ENCODE results near the gene PTGR3. TPM values are rescaled to one million over a fixed set of nuclear protein-coding genes. Genes with fewer than 3 reads are reported as not detected.

Gene PTGR3
- total RNA-seq, 1 experiment from 2014 or later, result 31.7 TPM

DNA sequence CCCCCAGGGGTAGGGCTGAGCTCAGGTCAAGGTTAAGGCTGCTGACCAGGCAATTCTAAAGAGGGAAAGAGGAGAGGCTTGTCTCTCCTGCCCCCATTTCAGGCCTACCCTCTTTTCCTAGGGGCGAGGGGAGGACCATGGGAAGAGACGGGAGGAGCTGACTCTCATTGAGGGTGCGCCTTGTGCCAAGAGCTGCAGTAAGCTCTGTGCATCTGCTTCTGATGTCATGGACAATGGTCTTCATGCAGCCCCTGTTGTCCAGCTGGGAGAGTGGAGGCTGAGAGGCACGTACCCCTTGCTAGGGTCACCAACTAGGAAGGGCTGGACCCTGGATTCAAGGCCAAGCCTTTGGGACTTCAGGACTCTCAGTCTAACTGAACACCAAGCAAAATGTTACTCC is 45.2 kb downstream of the PTGR3 start:
- no peak for DNase-seq
- Mint-ChIP-seq H3K36me3 (ENCODE audit: insufficient read depth, unreplicated experiment) (peaks cover 7% of the 10 kb centered on the region), H3K27me3 (ENCODE audit: unreplicated experiment) (peaks cover 17% of the 10 kb centered on the region), H3K9me3 (ENCODE audit: low read depth, unreplicated experiment) (no peaks in the 10 kb centered on the region), H3K4me3 (ENCODE audit: low read depth, unreplicated experiment) (no peak overlapping the region), H3K27ac (ENCODE audit: unreplicated experiment) (no peak overlapping the region), H3K4me1 (ENCODE audit: low read depth, unreplicated experiment) (no peaks in the 10 kb centered on the region)
- CTCF ChIA-PET, result no interaction called here
- TF ChIP-seq, protein P1, sequence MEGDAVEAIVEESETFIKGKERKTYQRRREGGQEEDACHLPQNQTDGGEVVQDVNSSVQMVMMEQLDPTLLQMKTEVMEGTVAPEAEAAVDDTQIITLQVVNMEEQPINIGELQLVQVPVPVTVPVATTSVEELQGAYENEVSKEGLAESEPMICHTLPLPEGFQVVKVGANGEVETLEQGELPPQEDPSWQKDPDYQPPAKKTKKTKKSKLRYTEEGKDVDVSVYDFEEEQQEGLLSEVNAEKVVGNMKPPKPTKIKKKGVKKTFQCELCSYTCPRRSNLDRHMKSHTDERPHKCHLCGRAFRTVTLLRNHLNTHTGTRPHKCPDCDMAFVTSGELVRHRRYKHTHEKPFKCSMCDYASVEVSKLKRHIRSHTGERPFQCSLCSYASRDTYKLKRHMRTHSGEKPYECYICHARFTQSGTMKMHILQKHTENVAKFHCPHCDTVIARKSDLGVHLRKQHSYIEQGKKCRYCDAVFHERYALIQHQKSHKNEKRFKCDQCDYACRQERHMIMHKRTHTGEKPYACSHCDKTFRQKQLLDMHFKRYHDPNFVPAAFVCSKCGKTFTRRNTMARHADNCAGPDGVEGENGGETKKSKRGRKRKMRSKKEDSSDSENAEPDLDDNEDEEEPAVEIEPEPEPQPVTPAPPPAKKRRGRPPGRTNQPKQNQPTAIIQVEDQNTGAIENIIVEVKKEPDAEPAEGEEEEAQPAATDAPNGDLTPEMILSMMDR (IDR thresholded peaks at IDR 0.05; ENCODE audit: unreplicated experiment), result no peak
- no TSS peak for BruUV-seq (replicated peaks)
- intact Hi-C loops (cut with micrococcal nuclease; ENCODE audit: unreplicated experiment), result no loop called here

DNA sequence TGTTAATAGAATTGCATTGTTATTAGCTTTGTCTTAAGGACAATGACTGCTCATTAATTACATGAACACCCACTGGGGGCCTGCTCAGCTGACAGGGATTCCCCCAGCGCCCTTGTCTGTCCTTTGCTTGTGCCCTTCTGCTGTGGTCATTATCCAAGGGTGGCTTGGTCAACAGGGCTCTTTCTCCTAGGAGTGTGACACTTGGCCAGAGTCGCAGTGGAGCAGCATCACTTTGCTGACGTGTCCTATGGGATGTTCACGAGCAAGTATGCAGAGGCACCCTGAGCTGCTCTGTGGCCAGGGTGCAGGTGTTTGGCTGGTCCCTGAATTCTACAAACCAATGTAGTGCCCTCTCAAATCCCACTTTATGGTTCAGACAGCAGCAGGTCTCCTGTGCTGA is 46.0 kb downstream of the PTGR3 start:
- Mint-ChIP-seq H3K4me1 (ENCODE audit: low read depth, unreplicated experiment) (no peaks in the 10 kb centered on the region), H3K4me3 (ENCODE audit: low read depth, unreplicated experiment) (no peak overlapping the region), H3K27me3 (ENCODE audit: unreplicated experiment) (peaks cover 23% of the 10 kb centered on the region), H3K36me3 (ENCODE audit: insufficient read depth, unreplicated experiment) (peaks cover 7% of the 10 kb centered on the region), H3K9me3 (ENCODE audit: low read depth, unreplicated experiment) (no peaks in the 10 kb centered on the region), H3K27ac (ENCODE audit: unreplicated experiment) (no peak overlapping the region)
- CTCF ChIA-PET, result no interaction called here
- BruUV-seq (replicated peaks), result no TSS peak
- intact Hi-C loops (cut with micrococcal nuclease; ENCODE audit: unreplicated experiment), result no loop called here
- TF ChIP-seq, protein P1 (IDR thresholded peaks at IDR 0.05; ENCODE audit: unreplicated experiment), result no peak
- DNase-seq, result no peak

DNA sequence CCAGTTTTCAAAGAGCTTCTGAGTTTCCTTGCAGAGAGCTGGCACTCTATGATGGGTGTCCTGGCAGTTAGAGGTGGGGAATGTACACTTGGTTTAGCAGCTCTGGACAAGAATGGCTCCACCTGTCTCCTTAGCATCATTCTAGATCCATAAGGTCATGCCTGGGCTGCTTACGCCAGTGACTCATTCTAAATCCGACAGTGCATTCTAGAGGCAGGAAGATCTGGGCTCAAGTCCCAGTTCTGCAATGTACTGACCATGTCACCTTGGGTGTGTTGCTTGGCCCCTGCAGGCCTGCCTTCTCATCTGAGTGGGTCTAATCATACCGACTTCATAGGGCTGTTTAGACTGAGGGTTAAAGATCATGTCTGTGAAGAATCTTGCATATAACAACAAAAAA is 46.5 kb downstream of the PTGR3 start:
- Mint-ChIP-seq H3K4me1 (ENCODE audit: low read depth, unreplicated experiment) (no peaks in the 10 kb centered on the region), H3K9me3 (ENCODE audit: low read depth, unreplicated experiment) (no peaks in the 10 kb centered on the region), H3K36me3 (ENCODE audit: insufficient read depth, unreplicated experiment) (peaks cover 7% of the 10 kb centered on the region), H3K27ac (ENCODE audit: unreplicated experiment) (no peak overlapping the region), H3K4me3 (ENCODE audit: low read depth, unreplicated experiment) (no peak overlapping the region), H3K27me3 (ENCODE audit: unreplicated experiment) (peaks cover 22% of the 10 kb centered on the region)
- CTCF ChIA-PET, result no interaction called here
- TF ChIP-seq, protein P1 (IDR thresholded peaks at IDR 0.05; ENCODE audit: unreplicated experiment), result no peak
- DNase-seq, result no peak
- intact Hi-C loops (cut with micrococcal nuclease; ENCODE audit: unreplicated experiment), result no loop called here
- no TSS peak for BruUV-seq (replicated peaks)

DNA sequence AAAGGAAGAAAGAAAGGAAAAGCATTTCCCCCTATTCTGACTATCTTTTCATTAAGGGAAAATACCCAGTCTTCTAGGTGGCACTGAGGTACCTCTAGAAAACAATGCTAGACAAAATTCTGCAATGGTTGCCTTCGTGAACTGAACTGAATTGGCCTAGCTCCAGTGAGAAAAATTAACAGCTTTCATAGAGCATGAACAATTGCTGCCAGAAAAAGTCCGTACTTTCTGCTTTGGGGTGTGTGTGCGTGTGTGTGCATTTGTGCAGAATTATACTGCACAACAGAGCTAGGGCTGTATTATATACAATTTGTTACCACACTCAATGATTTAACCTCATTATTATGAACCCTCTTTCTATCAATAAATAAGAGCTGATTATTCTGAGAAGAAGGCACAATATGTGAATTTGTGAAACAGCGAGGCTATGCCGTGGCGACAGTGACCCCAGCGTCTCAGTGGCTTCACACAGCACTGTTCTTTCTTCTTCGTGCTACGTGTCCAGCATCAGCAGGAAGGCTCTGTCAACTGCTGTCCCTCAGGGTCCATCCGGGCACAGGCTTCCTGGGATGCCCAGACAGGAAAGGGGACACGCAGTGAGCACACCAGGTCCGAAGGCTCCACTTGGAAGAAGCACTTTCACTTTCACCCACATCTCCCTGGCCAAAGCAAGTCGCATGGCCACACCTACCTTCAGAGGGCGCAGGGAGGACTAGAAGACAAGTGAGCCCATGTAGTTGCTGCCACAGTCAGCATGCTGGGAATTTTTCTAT is 47.5 kb downstream of the PTGR3 start:
- no TSS peak for BruUV-seq (replicated peaks)
- no peaks in the 10 kb centered on the region for H3K4me1 Mint-ChIP-seq (ENCODE audit: low read depth, unreplicated experiment)
- TF ChIP-seq, protein P1 (IDR thresholded peaks at IDR 0.05; ENCODE audit: unreplicated experiment), result no peak
- peaks cover 13% of the 10 kb centered on the region for H3K27me3 Mint-ChIP-seq (ENCODE audit: unreplicated experiment)
- peak overlapping the region; percentile 55 for H3K27ac Mint-ChIP-seq (ENCODE audit: unreplicated experiment)
- CTCF ChIA-PET, result no interaction called here
- no peaks in the 10 kb centered on the region for H3K9me3 Mint-ChIP-seq (ENCODE audit: low read depth, unreplicated experiment)
- H3K4me3 Mint-ChIP-seq (ENCODE audit: low read depth, unreplicated experiment), result peak overlapping the region; percentile 78
- H3K36me3 Mint-ChIP-seq (ENCODE audit: insufficient read depth, unreplicated experiment), result peaks cover 7% of the 10 kb centered on the region
- peak; percentile 74 for DNase-seq
- intact Hi-C loops (cut with micrococcal nuclease; ENCODE audit: unreplicated experiment), result no loop called here

Data from Calu3 (cell line).